K562 (cell line): ENCODE data around the gene IL23R. TPM values are rescaled to one million over a fixed set of nuclear protein-coding genes. Genes with fewer than 3 reads are reported as not detected.

ENCODE experiments used
- E2F3 ChIP-seq: fragments of 250-450 bp; sonication (Bioruptor Pico); IDR thresholded peaks from 2 replicates; pipeline ENCODE4 v1.4.0; 2020; ENCODE audit warnings: mild to moderate bottlenecking
- MAFF ChIP-seq: IDR thresholded peaks from 2 replicates; pipeline ENCODE4 v1.6.1; 2012; ENCODE audit warnings: low read length, improper control_type of control experiment
- NBN ChIP-seq: fragments of 450-650 bp; IDR thresholded peaks from 2 replicates; pipeline ENCODE4 v1.6.1; 2016; ENCODE audit warnings: low read depth, mild to moderate bottlenecking
- NCOA4 ChIP-seq: fragments of 450-650 bp; IDR thresholded peaks from 2 replicates; pipeline ENCODE4 v1.6.1; 2018; ENCODE audit warnings: mild to moderate bottlenecking; ENCODE audit not compliant: partially characterized antibody
- NELFE ChIP-seq: IDR thresholded peaks from 2 replicates; pipeline ENCODE4 v1.6.1; 2011; ENCODE audit warnings: mild to moderate bottlenecking; ENCODE audit not compliant: insufficient read depth, insufficient read length
- POLR2H ChIP-seq: IDR thresholded peaks from 2 replicates; pipeline ENCODE4 v1.6.1; 2016; ENCODE audit warnings: missing genetic modification characterization, low read depth, mild to moderate bottlenecking, control low read depth, missing compliant biosample characterization, moderate library complexity
- TBP ChIP-seq: optimal IDR thresholded peaks from 2 replicates; pipeline ENCODE3; 2011; ENCODE audit warnings: low read depth, low read length, improper control_type of control experiment
- XRCC4 ChIP-seq: IDR thresholded peaks from one replicate; pipeline ENCODE4 v1.6.1; 2011; ENCODE audit not compliant: insufficient read depth, insufficient read length; ENCODE audit errors: extremely low read depth
- ZBED1 ChIP-seq: IDR thresholded peaks from 2 replicates; pipeline ENCODE4 v1.6.1; 2014
- ZC3H4 ChIP-seq: sonication (generic); formaldehyde crosslinking; IDR thresholded peaks from 2 replicates; pipeline ENCODE4 v1.9.0; 2021; ENCODE audit warnings: missing genetic modification reagents, borderline replicate concordance
- ZEB2 ChIP-seq: fragments of 450-650 bp; IDR thresholded peaks from 2 replicates; pipeline ENCODE4 v1.6.1; 2016
- ZNF354B ChIP-seq: fragments of 250-450 bp; sonication (Bioruptor Pico); IDR thresholded peaks from 2 replicates; pipeline ENCODE4 v1.4.0; 2020
- ZNF764 ChIP-seq: fragments of 250-450 bp; sonication (Bioruptor Pico); IDR thresholded peaks from 2 replicates; pipeline ENCODE4 v1.4.0; 2020; ENCODE audit warnings: low read depth, mild to moderate bottlenecking, moderate library complexity
- polyA plus RNA-seq, 8 experiments: library from polyadenylated mRNA; depleted of rRNA in 4 of 8; stranded (reverse) in 5 of 8; unstranded in 3 of 8; fragments of >200 nt; fragmentation: Nextera tagmentation in 2 of 8; fragmentation: Illumina TruSeq in 1 of 8; extraction: Ambion mirVana in 2 of 8; extraction: Trizol in 1 of 8; gene quantifications; 2 replicates each; pipeline versions ENCODE4 v1.2.1 to v1.2.3, GENCODE V29; 2011 to 2014; ENCODE audit warnings: inconsistent platforms in 1 of 8, missing spikeins in 1 of 8
- total RNA-seq, 7 experiments: library from RNA; depleted of rRNA in 6 of 7; stranded (reverse); fragments of >200 nt in 6 of 7; fragmentation: Illumina TruSeq in 2 of 7; extraction: Trizol in 2 of 7; gene quantifications; 2 replicates each; pipeline versions ENCODE4 v1.2.1 to v1.2.3, GENCODE V29; 2011 to 2021; ENCODE audit warnings: low replicate concordance in 1 of 7
- TF ChIP-seq, protein P1 (sequence below), 2 experiments: fragments of 450-650 bp in 1 of 2; sonication (generic) in 1 of 2; formaldehyde crosslinking; conservative IDR thresholded peaks; 2 replicates each; pipeline versions ENCODE4 v1.4.0 to v1.8.1; 2020 to 2022; ENCODE audit warnings: mild to moderate bottlenecking in 1 of 2, missing genetic modification reagents in 1 of 2
- TF ChIP-seq, protein P2 (sequence below): fragments of 450-650 bp; formaldehyde crosslinking; IDR thresholded peaks from 2 replicates; pipeline ENCODE4 v1.4.0; 2020; ENCODE audit warnings: mild to moderate bottlenecking, moderate library complexity
- TF ChIP-seq, protein P3 (sequence below): fragments of 250-450 bp; sonication (Bioruptor Pico); IDR thresholded peaks from 2 replicates; pipeline ENCODE4 v1.8.0; 2022; ENCODE audit warnings: inconsistent platforms, mild to moderate bottlenecking, moderate library complexity, borderline replicate concordance
- TF ChIP-seq, protein P4 (sequence below): sonication (generic); formaldehyde crosslinking; IDR thresholded peaks from 2 replicates; pipeline ENCODE4 v1.9.0; 2022; ENCODE audit warnings: mild to moderate bottlenecking, missing genetic modification reagents

Gene IL23R
- total and polyA plus RNA-seq, 9 of the 15 experiments (the other 6 are each of a cell fraction or from before 2014, with no cell fraction given) = 4.4 to 52.7 (median 22.8) TPM

DNA sequence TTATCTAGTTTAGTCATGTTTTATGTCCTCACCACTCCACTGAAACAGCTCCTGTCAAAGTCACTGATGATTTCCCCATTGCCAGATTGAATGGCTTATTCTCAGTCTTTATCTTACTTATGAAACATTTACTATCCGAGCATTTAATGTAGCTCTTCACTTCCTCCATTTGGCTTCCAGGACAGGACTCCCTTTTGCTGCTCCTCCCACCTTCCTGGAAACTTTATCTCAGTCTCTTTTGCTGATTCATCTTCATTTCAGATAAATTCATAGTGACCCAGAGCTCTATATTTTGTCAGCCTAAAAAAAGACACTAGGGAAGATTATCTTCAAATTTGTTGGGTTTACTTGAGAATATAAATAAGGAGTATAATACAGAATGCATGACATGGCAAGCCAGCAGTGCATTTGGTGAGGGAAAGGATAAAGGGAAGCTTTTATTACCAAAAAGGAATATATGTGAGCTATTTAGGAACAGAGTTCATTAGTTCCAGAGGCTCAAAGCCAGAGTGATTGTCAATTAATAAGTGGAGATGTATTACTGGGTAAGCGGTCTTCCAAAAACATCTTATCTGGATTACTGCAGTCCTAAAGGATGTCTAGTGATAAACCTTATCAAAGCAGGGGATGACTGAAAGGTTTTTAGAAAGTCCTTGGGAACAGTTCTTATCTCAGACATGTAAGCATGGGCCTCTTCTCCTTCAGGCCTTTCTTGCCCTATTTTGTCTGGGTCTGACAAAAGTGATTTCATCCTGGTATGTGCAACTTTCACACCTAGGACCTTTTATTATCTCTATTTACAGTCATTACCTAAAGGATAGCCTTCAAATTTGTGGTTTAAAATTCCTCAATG, 25.6 kb downstream of the IL23R start (continued):
- TF ChIP-seq NCOA4 = no peak
- TF ChIP-seq ZBED1 = no peak
- TF ChIP-seq, protein P1, sequence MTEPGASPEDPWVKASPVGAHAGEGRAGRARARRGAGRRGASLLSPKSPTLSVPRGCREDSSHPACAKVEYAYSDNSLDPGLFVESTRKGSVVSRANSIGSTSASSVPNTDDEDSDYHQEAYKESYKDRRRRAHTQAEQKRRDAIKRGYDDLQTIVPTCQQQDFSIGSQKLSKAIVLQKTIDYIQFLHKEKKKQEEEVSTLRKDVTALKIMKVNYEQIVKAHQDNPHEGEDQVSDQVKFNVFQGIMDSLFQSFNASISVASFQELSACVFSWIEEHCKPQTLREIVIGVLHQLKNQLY (CRISPR knock-in tag; conservative IDR thresholded peaks at IDR 0.05) = no peak
- TF ChIP-seq ZEB2 = no peak; the same call in 1 of the 2 replicates
- peak; percentile 92 for TF ChIP-seq MAFF
- TF ChIP-seq, protein P2, sequence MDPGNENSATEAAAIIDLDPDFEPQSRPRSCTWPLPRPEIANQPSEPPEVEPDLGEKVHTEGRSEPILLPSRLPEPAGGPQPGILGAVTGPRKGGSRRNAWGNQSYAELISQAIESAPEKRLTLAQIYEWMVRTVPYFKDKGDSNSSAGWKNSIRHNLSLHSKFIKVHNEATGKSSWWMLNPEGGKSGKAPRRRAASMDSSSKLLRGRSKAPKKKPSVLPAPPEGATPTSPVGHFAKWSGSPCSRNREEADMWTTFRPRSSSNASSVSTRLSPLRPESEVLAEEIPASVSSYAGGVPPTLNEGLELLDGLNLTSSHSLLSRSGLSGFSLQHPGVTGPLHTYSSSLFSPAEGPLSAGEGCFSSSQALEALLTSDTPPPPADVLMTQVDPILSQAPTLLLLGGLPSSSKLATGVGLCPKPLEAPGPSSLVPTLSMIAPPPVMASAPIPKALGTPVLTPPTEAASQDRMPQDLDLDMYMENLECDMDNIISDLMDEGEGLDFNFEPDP (CRISPR knock-in tag) = no peak
- no peak for TF ChIP-seq ZC3H4 (CRISPR knock-in tag)
- TF ChIP-seq, protein P3, sequence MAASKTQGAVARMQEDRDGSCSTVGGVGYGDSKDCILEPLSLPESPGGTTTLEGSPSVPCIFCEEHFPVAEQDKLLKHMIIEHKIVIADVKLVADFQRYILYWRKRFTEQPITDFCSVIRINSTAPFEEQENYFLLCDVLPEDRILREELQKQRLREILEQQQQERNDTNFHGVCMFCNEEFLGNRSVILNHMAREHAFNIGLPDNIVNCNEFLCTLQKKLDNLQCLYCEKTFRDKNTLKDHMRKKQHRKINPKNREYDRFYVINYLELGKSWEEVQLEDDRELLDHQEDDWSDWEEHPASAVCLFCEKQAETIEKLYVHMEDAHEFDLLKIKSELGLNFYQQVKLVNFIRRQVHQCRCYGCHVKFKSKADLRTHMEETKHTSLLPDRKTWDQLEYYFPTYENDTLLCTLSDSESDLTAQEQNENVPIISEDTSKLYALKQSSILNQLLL (CRISPR knock-in tag) = no peak
- no peak for TF ChIP-seq ZNF764 (CRISPR knock-in tag)
- no peak for TF ChIP-seq XRCC4
- no peak for TF ChIP-seq TBP
- no peak for TF ChIP-seq POLR2H (tag)
- TF ChIP-seq, protein P4, sequence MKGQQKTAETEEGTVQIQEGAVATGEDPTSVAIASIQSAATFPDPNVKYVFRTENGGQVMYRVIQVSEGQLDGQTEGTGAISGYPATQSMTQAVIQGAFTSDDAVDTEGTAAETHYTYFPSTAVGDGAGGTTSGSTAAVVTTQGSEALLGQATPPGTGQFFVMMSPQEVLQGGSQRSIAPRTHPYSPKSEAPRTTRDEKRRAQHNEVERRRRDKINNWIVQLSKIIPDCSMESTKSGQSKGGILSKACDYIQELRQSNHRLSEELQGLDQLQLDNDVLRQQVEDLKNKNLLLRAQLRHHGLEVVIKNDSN = no peak
- TF ChIP-seq NBN = no peak
- TF ChIP-seq ZNF354B (CRISPR knock-in tag) = no peak
- no peak for TF ChIP-seq E2F3 (CRISPR knock-in tag)
- no peak for TF ChIP-seq NELFE
